Central memory CD4-positive, alpha-beta T cell (primary cell): Measurements from ENCODE around the gene XDH.

Experiments used
- DNase-seq: peaks from one replicate; pipeline ENCODE4 v3.0.0; 2022

XDH gene

DNA sequence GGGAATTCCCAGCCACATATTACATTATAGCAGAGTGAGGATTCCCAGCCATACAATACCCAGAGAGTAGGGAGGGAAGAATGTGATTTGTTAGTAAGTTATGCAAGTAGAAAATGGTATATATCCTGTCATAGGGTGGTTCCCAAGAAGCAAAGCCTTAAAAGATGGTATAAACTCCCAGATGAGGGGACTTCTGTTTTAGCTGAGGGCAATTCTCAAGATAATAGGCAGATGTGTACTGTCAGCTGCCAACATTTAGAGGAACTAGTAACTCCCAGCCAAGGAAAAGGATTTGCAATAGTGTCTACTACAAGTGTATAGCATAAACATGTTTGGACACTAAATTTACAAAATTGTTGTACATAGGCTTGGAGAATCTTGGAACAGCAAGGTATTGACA, 86.5 kb downstream of the XDH start:
- DNase-seq, result no peak

DNA sequence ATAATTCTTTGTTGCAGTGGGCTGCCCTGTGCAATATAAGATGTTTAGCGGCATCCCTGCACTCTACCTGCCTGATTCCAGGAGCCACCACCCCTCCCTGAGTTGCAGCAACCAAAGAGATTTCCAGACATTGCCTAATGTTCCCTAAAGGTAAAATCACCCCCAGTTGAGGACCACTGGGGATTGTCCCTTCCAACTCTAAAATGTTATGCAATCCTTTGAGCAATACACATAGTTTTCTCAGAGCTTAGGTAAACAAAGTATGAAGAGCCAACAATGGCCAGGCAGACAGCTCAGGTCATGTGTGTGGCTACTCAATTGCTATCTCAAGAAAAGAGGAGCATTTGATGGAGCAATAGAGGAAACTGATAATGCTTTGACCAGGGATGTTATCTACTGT, 87.0 kb downstream of the XDH start:
- DNase-seq, result no peak

- DNase-seq, result no peak
Measured at GRCh38 chr2:31324016-31324633, 90.4 kb downstream of the XDH start.

DNA sequence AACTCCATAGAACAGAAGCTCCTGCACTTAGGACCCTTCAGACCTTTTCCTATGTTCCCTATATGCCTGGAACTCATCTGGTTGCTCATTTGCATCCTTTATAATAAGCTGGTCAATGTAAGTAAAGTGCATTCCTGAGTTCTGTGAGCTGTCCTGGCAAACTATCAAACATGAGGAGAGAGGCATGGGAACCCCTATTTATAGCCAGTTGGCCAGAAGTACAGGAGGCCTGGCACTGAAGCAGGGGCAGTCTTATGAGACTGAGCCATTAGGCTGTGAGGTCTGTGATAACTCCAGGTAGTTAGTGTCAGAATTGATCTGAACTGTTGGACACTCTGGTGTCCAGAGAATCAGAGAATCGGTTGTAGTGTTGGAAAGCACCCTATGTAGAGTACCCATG, 92.2 kb downstream of the XDH start:
- no peak for DNase-seq

DNA sequence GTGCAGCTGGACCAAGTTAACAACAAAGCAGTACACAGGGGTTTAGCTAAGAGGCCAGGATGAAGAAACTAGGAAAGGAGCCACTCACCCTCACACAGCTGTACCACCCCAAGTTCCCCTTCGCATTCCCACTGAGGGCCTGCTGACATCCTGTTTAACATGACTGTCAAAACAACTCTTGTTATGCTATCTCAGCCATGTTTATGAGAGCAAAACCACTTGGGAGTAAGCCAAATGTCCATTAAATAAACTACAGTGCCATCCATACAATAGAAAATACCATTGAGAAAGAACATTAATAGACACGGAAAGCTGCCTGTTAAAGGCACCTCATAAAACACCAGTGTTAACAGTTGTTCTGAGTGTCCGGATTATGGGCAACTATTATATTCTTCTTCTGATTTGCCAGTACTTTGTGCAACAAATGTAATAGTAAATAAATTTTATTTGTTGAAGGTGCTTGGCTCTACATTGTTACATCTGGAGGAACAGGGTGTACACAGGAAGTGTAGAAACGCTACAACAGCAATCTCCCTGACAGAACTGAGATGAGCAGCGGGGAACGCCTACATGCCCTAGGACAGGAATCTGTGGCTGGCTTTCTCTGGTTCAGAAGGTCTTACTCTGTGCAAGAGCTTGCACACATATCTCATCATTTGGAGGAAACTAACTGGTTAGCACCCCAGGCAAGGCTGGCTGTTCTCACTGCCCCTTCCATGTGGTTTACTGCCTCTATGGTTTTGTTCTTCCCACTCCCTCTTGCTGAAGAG, 95.0 kb downstream of the XDH start:
- DNase-seq, result no peak

GRCh38 chr2:31318361-31319336, 95.9 kb downstream of the XDH start:
- no peak for DNase-seq

GRCh38 chr2:31317396-31317795, 97.1 kb downstream of the XDH start:
- DNase-seq, result no peak

DNA sequence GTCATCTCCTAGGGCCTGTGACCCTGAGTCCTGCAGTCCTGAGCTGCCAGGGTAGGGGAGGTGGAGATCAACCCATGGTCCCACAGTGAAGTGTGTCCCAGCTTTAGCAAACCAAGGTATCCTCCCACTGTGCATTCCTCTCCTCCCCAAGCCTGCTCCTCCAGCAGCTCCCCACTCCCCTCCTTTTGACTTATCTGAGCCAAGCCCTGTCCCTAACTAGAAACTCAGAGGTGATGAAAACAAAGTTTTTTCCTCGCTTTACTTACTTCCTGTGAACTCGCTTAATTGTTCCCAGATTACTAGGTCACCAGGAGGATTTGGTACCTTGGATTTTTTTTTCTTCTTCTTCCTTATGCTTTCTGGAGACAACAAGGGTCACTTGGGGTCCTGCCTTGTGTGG, 99.8 kb downstream of the XDH start:
- no peak for DNase-seq

- no peak for DNase-seq
Measured at GRCh38 chr2:31312898-31313297, 101.6 kb downstream of the XDH start.

- DNase-seq, result no peak
Measured at GRCh38 chr2:31304816-31305215, 109.7 kb downstream of the XDH start.

DNA sequence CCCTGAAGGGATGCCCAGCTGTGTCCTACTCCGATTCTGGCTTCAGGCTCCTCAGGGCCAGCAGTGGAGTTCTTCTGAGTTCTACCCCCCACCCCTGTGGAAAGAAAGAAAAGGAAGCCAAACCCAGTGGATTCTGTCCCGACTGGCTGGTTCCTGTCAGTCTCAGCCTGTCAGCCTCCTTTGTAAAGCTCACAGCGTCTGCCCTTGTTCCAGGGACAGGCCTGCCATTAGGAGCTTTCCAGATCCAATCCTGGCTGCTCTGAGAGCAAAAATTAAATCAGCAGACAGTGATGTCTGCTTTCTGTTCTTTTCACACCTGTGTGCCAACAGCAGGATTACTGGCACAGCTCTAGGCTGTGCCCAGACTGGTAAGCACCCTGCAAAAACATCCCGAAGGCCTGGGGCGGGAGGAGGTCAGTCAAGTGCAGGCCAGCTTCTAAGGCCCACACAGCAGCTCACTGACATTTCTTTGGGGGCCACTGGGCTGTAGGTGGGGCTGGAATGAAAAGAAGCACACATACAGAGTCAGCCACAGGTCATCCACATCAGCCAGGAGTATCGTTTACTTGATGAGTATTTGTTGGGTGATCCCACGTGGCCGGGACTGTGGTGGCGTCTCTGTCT, 111.5 kb downstream of the XDH start:
- DNase-seq, result no peak

- no peak for DNase-seq
Measured at GRCh38 chr2:31300309-31300708, 114.2 kb downstream of the XDH start.

DNA sequence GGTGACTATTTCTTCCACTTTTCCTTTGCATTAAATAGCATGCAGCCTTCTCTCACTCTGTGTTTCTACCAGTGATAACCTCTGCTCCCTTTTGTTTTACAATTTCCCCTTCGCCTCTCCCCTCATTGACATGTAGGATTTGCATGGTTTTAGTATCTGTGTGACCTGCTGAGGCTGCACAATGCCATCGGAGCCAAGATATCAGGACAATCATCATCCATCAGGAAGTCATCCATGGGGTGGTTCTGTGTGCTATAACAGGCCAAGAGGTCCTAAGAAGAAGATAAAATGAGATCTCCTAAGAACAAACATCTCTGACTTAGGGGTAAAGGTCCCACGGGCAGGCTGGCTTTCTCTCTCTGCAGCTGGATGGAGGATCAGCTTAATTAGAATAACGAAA, 115.0 kb downstream of the XDH start:
- DNase-seq, result no peak

GRCh38 chr2:31297751-31298150, 116.8 kb downstream of the XDH start:
- no peak for DNase-seq

DNA sequence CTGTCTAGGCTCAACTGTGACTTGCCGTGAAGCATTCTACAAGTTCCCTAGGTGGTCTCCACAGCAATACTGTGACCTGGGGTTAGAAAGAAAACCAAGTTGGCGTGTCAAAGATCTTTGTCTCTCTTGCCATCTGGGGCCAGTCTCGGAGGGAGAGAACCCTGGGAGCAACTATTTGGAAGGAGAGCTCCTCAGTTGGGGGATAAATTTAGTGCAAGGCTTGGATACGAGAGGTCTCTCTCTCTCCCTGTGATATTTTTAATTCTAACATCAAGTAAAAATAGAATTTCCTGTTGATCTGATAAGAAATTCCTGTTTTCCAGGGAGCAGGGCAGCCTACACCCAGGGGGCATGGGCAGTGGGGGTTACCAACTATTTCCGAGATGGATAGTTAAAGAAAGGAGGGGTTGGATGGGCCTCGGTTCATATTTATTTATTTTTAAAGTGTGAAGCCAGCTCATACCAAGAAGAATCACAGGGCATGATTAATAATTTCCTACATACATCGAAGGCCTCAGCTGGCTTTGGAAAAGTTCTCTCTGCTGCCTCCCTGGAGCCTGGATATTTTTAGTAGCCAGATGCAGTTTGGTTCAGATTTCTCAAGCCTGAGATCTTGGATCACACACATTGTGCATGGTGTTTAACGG, 117.8 kb downstream of the XDH start:
- DNase-seq, result no peak

- no peak for DNase-seq
Measured at GRCh38 chr2:31294196-31294595, 120.3 kb downstream of the XDH start.

- no peak for DNase-seq
Measured at GRCh38 chr2:31287654-31288053, 126.9 kb downstream of the XDH start.

DNA sequence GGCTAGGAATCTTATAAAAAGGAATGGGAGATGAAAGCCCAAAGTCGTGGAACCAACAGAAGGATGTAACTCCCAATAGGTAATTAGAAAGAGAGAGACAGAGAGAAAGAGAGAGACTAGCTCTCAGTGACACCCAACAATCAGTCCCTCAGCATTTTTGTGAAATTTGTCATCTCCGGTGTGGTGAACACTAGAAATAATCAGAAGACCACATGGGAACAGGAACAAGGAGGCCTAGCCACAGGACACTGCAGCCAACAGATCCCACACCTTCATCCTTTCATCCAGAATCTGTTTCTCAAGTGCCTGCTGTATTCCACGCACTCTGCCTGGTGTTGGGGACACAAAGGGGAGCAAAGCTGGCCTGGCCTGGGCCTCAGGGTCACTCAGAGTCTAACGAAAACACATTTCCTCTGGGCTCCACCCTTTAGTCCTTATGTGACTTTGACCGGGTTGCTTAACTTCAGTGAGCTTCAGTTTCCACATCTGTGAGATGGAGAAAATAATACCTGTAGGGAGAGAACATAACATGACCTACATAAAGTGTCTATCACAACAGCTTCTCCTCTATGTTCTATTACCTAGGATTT, 127.5 kb downstream of the XDH start:
- DNase-seq, result no peak

GRCh38 chr2:31286230-31286629, 128.3 kb downstream of the XDH start:
- DNase-seq, result no peak
